Activated T-helper 1 cell treated with Interleukin-2 at 50 U/mL for 16 hours (primary cell): Measurements from ENCODE around the gene SNX13.

ENCODE experiments used
- DNase-seq: peaks from one replicate; pipeline ENCODE4 v3.0.0-alpha.2; 2020; ENCODE audit warnings: low read depth

The SNX13 gene

GRCh38 chr7:17940302-17940883 is at the start of gene SNX13:
Gene SNX13, minus strand, starts transcription at chr7:17940494. Its CDS starts 199 bp downstream, at chr7:17940295.
- DNase-seq: peak; percentile 82

GRCh38 chr7:17989546-17989945 is 49.3 kb upstream of the SNX13 start:
- DNase-seq: no peak

- DNase-seq: no peak
Observed at GRCh38 chr7:17988858-17989257, 48.6 kb upstream of the SNX13 start.

GRCh38 chr7:17988141-17988540 is 47.8 kb upstream of the SNX13 start:
- no peak for DNase-seq

DNA sequence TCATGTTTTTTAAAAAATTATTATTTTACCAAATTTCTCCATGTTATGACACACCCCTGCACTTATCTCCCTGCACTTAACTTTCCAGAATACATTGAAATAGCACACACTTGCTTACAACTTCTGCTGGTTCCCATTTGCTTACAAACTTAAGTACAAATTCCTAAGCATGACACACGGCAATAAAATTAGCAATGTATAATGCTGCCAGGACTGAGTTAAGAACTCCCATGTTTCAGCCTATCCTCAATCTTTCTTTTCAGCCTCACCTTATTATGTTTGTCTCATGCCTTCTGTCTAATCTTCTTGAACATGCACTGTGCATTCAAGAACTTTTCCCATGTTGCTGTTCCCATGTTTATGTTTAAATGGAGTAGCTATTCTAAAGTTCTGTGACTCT is 46.6 kb upstream of the SNX13 start:
- DNase-seq: no peak

- DNase-seq: no peak
Observed at GRCh38 chr7:17985473-17986239, 45.4 kb upstream of the SNX13 start.

GRCh38 chr7:17984288-17984687 is 44.0 kb upstream of the SNX13 start:
- DNase-seq: no peak

DNA sequence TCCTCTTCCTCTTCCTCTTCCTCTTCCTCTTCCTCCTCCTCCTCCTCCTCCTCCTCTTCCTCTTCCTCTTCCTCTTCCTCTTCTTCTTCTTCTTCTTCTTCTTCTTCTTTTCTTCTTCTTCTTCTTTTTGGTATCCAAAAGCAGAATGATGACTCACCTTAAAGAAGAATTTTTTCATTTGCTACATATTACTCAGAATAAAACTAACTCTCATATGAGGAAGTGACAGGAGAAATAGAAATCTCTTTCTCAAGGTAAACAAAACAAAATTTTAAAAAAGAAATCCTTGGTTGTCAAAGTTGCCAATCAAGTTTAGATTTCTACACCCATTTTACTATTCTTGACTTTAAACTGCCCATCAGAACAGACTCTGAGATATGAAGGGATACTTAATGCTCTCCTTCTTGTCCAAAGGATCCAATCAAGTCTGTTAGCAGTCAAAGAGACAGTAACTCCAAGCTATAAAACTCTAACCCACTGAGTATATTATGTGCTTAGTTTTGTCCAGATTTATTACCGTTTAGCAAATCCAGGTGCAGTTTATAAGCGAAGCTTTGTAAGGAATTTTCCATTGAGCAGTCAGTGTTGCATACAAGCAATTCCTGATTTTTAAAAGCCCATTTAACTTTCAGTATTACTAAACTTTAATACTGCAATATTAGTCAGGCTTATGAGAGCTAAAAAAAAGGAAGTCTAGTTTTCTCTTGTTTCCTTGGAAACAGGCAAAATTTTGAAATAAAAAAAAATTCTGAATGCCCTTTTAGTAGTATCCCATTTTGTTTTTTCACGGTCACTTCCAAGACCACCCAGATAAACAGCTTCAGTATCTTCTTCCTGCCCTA is 43.1 kb upstream of the SNX13 start:
- DNase-seq: no peak

DNA sequence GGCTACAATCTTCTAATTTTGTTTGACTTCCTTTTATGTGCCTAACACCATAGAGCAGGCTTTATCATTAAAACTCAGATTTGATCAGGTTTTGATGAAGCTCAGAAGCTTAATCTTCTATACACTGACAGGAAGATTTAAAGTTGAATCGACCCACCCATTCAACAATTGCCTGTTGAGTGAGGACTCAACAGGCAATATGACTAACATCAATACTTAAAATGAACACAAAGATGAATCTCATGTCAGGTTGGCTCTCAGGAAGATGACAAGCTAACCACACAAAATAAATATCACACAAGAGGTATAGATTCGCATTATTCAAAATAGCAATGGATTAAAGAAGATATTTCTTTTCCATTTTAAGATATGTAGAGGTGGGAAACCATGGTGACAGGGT is 36.7 kb upstream of the SNX13 start:
- no peak for DNase-seq

- no peak for DNase-seq
Observed at GRCh38 chr7:17971411-17971810, 31.1 kb upstream of the SNX13 start.

DNA sequence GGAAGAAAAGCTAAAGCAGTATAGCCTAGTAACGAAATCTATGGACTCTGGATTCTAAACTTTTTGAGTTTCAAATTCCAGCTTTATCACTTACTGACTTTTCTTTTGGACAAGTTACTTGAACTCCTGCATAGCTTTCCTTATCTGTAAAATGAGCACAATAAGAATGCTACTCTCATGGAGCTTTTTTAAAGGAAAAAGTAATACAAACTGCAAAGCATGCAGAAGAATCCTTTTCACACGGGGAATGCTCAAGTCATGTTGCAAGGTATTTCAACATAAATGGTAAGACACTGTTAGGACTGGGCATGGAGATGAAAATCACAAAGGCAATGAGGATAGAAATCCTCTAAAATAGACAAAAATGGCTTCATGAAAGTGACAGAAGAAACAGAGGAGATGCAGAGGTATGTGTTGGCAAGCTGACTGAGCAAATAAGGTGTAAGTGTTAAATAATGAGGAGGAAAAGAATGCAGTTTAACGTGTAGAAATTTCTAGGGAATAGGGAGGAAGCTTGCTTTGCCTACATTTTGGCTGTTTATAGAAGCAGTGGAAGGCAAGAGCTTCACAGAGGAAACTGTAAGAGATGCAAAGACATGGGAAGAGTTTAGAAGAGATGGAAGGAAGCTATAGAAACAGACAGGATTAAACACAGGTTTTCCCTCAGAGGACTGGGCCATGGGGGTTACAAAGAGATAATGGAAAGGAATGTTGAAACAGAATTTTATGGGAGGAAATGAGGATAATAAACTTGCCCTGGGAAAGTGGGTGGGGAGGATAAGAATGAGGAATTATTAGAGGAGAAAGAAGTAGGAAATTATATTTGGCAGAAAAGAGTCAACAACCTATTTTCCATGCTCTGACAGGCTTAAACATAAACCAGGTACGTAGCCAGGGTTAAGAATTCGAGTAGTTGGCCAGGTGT is 28.8 kb upstream of the SNX13 start:
- DNase-seq: no peak

- no peak for DNase-seq
Observed at GRCh38 chr7:17966706-17967105, 26.4 kb upstream of the SNX13 start.

DNA sequence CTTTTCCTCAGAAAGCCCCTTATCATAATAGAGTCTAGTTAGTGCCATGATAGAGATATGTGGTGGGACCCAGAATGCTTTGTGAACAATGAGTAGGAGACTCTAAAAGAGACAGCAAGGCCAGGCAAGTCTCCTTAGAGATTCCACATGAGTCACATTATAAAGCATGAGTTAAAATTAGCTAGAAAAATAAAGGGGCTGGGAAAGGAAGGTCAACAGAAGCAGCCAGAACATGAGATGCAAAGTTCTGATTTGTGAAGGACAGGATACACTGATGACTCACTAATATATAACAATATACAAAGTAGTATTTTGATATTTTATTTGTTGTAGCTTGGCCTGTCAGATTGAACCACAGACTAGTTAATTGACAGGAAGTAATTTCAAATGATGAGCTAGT is 25.3 kb upstream of the SNX13 start:
- DNase-seq: no peak

- DNase-seq: no peak
Observed at GRCh38 chr7:17963281-17963680, 23.0 kb upstream of the SNX13 start.

- DNase-seq: no peak
Observed at GRCh38 chr7:17962652-17963051, 22.4 kb upstream of the SNX13 start.

DNA sequence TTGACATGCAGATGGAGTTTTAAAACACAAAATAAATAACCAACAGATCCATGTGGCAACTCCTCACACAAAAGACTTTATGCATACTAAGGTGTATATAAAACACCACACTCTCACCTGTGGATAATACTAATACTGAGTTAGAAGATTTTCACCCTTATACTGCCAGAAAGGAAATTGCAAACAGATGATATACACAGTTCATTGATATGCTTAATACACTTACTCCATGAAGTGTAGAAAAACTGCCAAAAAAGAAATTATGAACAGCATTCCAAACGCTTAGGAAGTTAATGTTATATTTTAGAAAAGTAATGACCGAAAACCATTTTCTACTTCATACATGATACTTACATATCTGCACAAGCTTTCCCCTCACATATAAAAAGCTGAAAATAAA is 17.6 kb upstream of the SNX13 start:
- DNase-seq: no peak

- DNase-seq: no peak
Observed at GRCh38 chr7:17952387-17952786, 12.1 kb upstream of the SNX13 start.

DNA sequence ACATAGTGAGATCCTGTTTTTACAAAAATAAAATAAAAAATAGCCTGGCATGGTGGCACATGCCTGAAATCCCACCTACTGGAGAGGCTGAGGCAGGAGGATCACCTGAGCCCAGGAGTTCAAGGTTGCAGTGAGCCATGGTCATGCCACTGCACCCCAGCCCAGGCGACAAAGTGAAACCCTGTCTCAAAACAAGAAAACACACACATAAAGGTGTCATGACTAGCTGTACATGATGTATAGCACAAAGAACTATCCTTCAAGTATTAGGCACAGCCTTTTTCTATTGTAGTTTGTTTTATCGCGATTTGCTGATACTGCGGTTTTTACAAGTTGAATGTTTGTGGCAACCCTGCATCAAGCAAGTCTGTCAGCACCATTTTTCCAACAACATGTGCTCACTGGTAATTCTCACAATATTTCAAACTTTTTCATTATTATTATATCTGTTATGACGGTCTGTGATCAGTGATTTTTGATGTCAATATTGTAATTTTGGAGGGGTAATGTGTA is 11.5 kb upstream of the SNX13 start:
- no peak for DNase-seq

GRCh38 chr7:17948526-17949238 is 8.4 kb upstream of the SNX13 start:
- DNase-seq: no peak

GRCh38 chr7:17947620-17948019 is 7.3 kb upstream of the SNX13 start:
- DNase-seq: no peak

DNA sequence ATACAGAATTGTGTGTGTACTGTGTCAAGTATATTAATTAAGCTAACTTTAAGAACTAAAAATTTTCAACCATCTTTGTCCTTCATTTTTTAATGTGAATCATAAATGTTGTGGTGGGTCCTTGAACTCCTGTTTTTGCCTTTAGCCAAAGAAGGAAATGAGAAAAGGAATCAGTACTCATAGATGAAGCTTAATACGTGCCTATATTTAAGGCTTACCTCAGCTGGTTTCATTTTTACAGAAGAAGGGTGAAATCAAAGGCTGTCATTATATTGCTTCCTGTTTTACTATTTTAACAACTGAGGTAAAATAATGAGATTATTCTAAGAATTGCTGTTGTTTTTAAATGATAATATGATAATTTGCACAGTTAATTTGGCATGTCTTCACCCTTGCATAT is 6.3 kb upstream of the SNX13 start:
- DNase-seq: no peak
